GM12878 (cell line): ENCODE measurements around the gene SERPINA4.

Experiments
- EP300 ChIP-seq, 2 experiments: fragments of 150-350 bp in 1 of 2; IDR thresholded peaks; 2 replicates each; pipeline ENCODE4 v1.6.1; 2011 to 2012; ENCODE audit warnings: low read depth in 2 of 2, low read length in 2 of 2, borderline replicate concordance in 1 of 2, improper control_type of control experiment in 1 of 2, inconsistent platforms in 1 of 2; ENCODE audit not compliant: control insufficient read depth in 1 of 2
- MTA2 ChIP-seq: fragments of 450-650 bp; IDR thresholded peaks from 2 replicates; pipeline ENCODE4 v1.6.1; 2016; ENCODE audit warnings: low read depth, mild to moderate bottlenecking, moderate library complexity
- NFYB ChIP-seq: IDR thresholded peaks from 2 replicates; pipeline ENCODE4 v1.6.1; 2011; ENCODE audit warnings: low read depth, mild to moderate bottlenecking, low read length, improper control_type of control experiment, moderate library complexity; ENCODE audit not compliant: insufficient read depth

DNA sequence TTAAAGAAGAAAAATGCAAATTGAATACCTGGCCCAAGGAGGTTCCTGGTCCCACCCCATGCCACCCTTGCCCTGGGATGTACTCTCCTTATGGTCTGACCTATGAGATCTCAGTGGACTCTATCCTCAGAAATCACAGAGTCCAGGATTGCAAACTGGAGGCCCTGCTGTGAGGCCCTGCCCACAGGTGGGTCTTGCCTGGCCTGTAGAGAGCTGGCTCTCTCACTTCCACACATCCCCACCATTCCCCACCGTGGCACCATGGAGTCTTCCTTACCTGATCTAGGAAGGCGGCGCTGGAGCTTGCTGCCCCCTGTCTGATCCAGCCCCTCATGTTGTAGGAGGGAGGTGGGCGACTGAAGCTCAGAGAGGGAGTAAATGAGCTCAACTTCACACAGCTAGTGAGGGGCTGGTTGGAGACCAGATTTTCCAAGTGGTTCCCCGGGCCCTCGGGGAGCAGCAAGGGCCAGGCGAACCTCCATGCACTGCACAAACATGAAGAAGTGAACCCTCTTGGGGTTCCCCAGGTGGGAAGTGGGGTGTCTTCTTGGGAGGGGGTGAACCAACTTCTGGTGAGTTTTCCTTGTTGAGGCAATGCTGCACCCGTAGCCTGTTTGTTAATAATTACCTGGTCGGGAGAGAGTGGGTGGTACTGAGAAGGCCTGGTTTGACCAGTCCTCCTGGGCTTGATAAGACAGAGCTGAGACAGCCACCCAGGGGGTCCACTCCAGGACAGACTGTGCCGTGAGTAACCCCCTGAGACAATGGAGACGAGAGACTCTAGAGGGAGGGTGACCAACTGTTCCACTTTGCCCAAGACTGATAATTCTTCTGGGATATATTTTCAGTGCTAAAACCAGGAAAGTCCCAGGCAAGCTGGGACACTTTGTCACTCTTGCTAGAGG is at the start of gene SERPINA4:
- no peak for TF ChIP-seq NFYB
- no peak for TF ChIP-seq MTA2
- TF ChIP-seq EP300 (IDR thresholded peaks at IDR 0.05; ENCODE audit: borderline replicate concordance in 1 of 2, control insufficient read depth in 1 of 2, low read depth in 2 of 2, low read length in 2 of 2): no peak
